Measurements from ENCODE around the gene ITGB3.
"Not testable (repeated sequence)": the region's sequence is repeated elsewhere in the genome, so short reads cannot be mapped to it uniquely, and the experiment has no call there.

DNA sequence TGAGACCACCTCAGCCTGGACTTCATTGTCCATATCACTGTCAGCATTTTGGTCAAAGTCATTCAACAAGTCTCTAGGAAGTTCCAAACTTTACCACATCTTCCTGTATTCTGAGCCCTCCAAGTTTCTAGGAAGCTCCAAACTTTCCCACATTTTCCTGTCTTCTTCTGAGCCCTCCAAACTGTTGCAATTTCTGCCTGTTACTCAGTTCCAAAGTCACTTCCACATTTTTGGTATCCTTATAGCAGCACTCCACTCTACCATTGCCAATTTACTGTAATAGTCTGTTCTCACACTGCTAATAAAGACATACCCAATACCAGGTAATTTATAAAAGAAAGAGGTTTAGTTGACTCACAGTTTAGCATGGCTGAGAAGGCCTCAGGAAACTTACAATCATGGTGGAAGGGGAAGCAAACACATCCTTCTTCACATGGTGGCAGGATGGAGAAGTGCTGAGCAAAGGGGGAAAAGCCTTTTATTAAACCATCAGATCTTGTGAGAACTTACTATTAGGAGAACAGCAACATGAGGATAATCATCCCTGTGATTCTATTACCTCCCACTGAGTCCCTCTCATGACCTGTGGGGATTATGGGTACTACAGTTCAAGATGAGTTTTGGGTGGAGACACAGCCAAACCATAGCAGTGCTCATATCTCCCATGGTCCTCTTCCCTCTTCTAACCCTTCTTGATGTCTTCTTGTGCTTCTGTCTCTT is 16.1 kb downstream of the ITGB3 start:
- not testable (repeated sequence) for TF ChIP-seq POLR2A (IDR thresholded peaks at IDR 0.05)
- TF ChIP-seq, protein P1, sequence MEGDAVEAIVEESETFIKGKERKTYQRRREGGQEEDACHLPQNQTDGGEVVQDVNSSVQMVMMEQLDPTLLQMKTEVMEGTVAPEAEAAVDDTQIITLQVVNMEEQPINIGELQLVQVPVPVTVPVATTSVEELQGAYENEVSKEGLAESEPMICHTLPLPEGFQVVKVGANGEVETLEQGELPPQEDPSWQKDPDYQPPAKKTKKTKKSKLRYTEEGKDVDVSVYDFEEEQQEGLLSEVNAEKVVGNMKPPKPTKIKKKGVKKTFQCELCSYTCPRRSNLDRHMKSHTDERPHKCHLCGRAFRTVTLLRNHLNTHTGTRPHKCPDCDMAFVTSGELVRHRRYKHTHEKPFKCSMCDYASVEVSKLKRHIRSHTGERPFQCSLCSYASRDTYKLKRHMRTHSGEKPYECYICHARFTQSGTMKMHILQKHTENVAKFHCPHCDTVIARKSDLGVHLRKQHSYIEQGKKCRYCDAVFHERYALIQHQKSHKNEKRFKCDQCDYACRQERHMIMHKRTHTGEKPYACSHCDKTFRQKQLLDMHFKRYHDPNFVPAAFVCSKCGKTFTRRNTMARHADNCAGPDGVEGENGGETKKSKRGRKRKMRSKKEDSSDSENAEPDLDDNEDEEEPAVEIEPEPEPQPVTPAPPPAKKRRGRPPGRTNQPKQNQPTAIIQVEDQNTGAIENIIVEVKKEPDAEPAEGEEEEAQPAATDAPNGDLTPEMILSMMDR (IDR thresholded peaks at IDR 0.05): not testable (repeated sequence)

Data from thyroid gland (tissue), 4 donors.